ENCODE data around the gene PLAC1. TPM values are rescaled to one million over a fixed set of nuclear protein-coding genes. Genes with fewer than 3 reads are reported as not detected.

Gene PLAC1
- polyA plus RNA-seq, 1 donor from 2014 or later = not detected

- no peak overlapping the region for H3K9ac ChIP-seq (ENCODE audit: low read length)
- no peak overlapping the region for H3K4me2 ChIP-seq (ENCODE audit: low read length)
- no peak overlapping the region for H3K4me3 ChIP-seq (ENCODE audit: low read length)
- H3K9me3 ChIP-seq (ENCODE audit: low read length) = no peaks in the 10 kb centered on the region
- H3F3A ChIP-seq (ENCODE audit: insufficient read depth, low read length, poor library complexity, severe bottlenecking) = no peaks in the 10 kb centered on the region
- no peaks in the 10 kb centered on the region for H3K36me3 ChIP-seq (ENCODE audit: insufficient read depth, low read length)
- no peaks in the 10 kb centered on the region for H3K27me3 ChIP-seq (ENCODE audit: insufficient read depth, low read depth, low read length)
- no peaks in the 10 kb centered on the region for H3K9me2 ChIP-seq (ENCODE audit: insufficient read depth, low read length)
- no peaks in the 10 kb centered on the region for H4K20me1 ChIP-seq (ENCODE audit: insufficient read depth)
- no peaks in the 10 kb centered on the region for H3K79me2 ChIP-seq (replicated peaks; ENCODE audit: insufficient read depth, low read length)
- no peak for TF ChIP-seq SMC3 (conservative IDR thresholded peaks at IDR 0.05; ENCODE audit: poor library complexity)
- no peak for TF ChIP-seq EP300 (conservative IDR thresholded peaks at IDR 0.05; ENCODE audit: poor library complexity, severe bottlenecking)
- TF ChIP-seq RAD21 (conservative IDR thresholded peaks at IDR 0.05) = no peak
- TF ChIP-seq EZH2 (IDR thresholded peaks at IDR 0.05; ENCODE audit: borderline replicate concordance, insufficient read depth, low read length, poor library complexity, severe bottlenecking) = no peak
- no peak for TF ChIP-seq REST (IDR thresholded peaks at IDR 0.05; ENCODE audit: borderline replicate concordance)
- TF ChIP-seq POLR2AphosphoS5 (IDR thresholded peaks at IDR 0.05) = no peak
- TF ChIP-seq TAF1 (IDR thresholded peaks at IDR 0.05; ENCODE audit: low read depth) = no peak
- no peak for TF ChIP-seq MXI1 (conservative IDR thresholded peaks at IDR 0.05; ENCODE audit: poor library complexity, severe bottlenecking)
- no peak for TF ChIP-seq CTCF (IDR thresholded peaks at IDR 0.05; ENCODE audit: poor library complexity, severe bottlenecking)
- no peak overlapping the region for H3K27ac ChIP-seq (ENCODE audit: low read length)
- no peak overlapping the region for H2AFZ ChIP-seq (ENCODE audit: low read depth, low read length)
These were observed 26.7 kb upstream of the PLAC1 start for GRCh38 chrX:134684956-134685355.

- Histone ChIP-seq H3F3A (ENCODE audit: insufficient read depth, low read length, poor library complexity, severe bottlenecking) (no peaks in the 10 kb centered on the region), H3K27me3 (ENCODE audit: insufficient read depth, low read depth, low read length) (no peaks in the 10 kb centered on the region), H3K9me2 (ENCODE audit: insufficient read depth, low read length) (no peaks in the 10 kb centered on the region), H3K4me2 (ENCODE audit: low read length) (no peak overlapping the region), H4K20me1 (ENCODE audit: insufficient read depth) (no peaks in the 10 kb centered on the region), H3K9me3 (ENCODE audit: low read length) (no peaks in the 10 kb centered on the region), H3K27ac (ENCODE audit: low read length) (no peak overlapping the region), H3K79me2 (replicated peaks; ENCODE audit: insufficient read depth, low read length) (no peaks in the 10 kb centered on the region), H3K36me3 (ENCODE audit: insufficient read depth, low read length) (no peaks in the 10 kb centered on the region), H3K9ac (ENCODE audit: low read length) (no peak overlapping the region), H3K4me3 (ENCODE audit: low read length) (no peak overlapping the region), H2AFZ (ENCODE audit: low read depth, low read length) (no peak overlapping the region)
- TF ChIP-seq REST (IDR thresholded peaks at IDR 0.05; ENCODE audit: borderline replicate concordance) (no peak), POLR2AphosphoS5 (IDR thresholded peaks at IDR 0.05) (no peak), EP300 (conservative IDR thresholded peaks at IDR 0.05; ENCODE audit: poor library complexity, severe bottlenecking) (no peak), EZH2 (IDR thresholded peaks at IDR 0.05; ENCODE audit: borderline replicate concordance, insufficient read depth, low read length, poor library complexity, severe bottlenecking) (no peak), CTCF (IDR thresholded peaks at IDR 0.05; ENCODE audit: poor library complexity, severe bottlenecking) (no peak)
These were observed 25.2 kb upstream of the PLAC1 start for GRCh38 chrX:134683351-134684005.
